Hematopoietic multipotent progenitor cell treated with erythropoietin and hydrocortisone succinate and interleukin-3 and kit ligand, for 4 days (in vitro differentiated cells): ENCODE results near the gene LEO1.

ENCODE experiments used
- DNase-seq: peaks from one replicate; pipeline ENCODE4 v3.0.0-alpha.2; 2015

LEO1 gene

GRCh38 chr15:51926809-51927208 is 44.8 kb downstream of the LEO1 start:
- DNase-seq, result no peak

GRCh38 chr15:51924156-51925068 is 47.2 kb downstream of the LEO1 start:
- no peak for DNase-seq

DNA sequence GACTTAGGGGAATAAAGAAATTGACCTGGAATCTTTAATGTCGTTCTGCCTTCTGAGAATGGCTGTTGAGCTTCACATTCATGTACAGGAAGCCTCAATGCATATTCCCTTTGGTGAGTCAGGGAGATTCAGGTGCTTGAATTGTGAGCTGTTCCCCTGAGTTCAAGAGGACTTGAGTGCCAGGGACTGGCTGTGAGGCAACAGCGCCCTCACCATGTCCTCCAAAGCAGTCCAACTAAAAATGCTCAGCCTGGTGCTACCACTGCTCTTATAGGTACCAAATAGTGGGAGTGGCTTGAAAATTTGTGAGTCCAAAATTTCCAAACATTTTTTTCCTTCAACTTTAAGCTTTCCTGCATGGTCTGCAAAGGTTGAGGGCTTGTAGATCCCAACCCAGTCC is 54.1 kb downstream of the LEO1 start:
- DNase-seq, result peak; percentile 57

GRCh38 chr15:51912528-51912927 is 59.0 kb downstream of the LEO1 start:
- DNase-seq, result no peak

DNA sequence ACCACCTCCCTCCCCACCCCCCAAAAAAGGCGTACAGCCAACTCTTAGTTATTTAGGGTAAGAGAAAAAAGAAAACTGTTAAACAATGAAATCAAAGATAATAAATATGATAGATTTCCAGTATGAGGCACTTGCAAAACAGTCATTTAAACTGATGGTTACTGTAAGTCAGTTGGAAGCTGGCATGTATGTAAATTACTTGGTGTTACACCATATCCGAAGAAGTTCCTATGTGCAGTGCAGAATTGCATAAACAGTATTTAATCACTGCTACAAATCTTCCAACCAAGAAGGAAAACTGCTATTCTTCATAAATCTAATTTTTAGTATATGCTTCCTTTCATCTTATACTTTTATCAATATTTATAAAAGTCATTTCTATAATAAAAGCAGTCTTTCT is 62.0 kb downstream of the LEO1 start:
- no peak for DNase-seq

- DNase-seq, result no peak
These were observed 63.3 kb downstream of the LEO1 start for GRCh38 chr15:51908316-51908715.

DNA sequence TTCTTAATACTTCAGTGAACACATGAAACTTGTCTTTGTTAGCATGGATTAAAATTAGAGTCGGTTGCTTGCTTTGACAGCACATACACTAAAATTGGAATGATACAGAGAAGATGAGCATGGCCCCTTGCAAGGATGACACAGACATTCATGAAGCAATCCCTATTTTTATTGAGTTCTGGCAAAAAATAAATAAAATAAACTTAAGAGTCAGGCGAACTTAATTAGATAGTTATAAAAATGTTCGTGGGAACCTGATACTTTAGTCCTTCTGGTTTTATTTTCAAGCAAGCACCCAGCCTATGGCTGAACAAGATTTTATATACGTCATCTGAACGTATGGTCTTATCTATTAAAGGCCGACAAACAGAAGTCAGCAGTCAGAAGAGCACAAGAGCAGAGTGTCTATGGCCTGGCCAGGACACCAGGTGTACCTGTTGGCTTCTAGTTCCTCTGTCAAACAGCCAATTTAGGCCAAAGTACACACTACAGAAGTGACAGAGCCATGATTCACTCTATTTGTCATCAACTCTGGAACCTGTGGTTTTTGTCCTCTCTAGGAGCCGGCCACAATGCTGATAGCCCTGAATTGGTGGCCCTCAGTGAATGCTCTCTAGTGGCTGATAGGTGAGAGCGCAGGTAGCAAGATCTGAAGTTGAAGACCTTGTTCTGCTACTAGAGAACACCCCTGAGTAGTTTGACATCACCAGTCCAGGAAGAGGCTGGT is 64.3 kb downstream of the LEO1 start:
- DNase-seq, result peak; percentile 32

- no peak for DNase-seq
These were observed 66.6 kb downstream of the LEO1 start for GRCh38 chr15:51904931-51905330.

- DNase-seq, result no peak
These were observed 67.2 kb downstream of the LEO1 start for GRCh38 chr15:51904421-51904820.

DNA sequence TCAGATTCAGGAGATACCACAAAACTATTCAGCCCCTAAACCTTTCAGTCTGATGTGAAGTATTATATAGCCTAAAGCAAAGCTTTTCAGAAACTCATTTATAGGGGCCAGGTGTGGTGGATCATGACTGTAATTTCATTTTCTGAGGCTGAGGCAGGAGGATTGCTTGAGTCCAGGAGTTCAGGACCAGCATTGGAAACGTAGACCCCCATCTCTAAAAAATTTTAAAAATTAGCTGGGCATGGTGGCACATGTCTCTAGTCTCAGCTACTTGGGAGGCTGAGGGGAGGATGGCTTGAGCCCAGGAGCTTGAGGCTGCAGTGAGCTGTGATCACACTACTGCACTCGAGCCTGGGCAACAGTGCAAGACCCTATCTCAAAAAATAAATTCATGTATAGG is 82.1 kb downstream of the LEO1 start:
- DNase-seq, result no peak

GRCh38 chr15:51888593-51889195 is 82.9 kb downstream of the LEO1 start:
- DNase-seq, result peak; percentile 68
